A549 treated with Mapracorat at 1 μM for 4 hours (cell line): ENCODE measurements around the gene FOXN4. TPM values are rescaled to one million over a fixed set of nuclear protein-coding genes. Genes with fewer than 3 reads are reported as not detected.

ENCODE experiments used
- total RNA-seq: library from RNA; stranded (reverse); fragments of 200-300 nt; extraction: Qiagen RNA extraction; gene quantifications from 5 replicates; pipeline ENCODE4 v1.2.3, GENCODE V29; 2022

Gene FOXN4, protein sequence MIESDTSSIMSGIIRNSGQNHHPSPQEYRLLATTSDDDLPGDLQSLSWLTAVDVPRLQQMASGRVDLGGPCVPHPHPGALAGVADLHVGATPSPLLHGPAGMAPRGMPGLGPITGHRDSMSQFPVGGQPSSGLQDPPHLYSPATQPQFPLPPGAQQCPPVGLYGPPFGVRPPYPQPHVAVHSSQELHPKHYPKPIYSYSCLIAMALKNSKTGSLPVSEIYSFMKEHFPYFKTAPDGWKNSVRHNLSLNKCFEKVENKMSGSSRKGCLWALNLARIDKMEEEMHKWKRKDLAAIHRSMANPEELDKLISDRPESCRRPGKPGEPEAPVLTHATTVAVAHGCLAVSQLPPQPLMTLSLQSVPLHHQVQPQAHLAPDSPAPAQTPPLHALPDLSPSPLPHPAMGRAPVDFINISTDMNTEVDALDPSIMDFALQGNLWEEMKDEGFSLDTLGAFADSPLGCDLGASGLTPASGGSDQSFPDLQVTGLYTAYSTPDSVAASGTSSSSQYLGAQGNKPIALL
- total RNA-seq: 0.15 to 0.20 TPM in 2 of 5 replicates, not detected in the others

DNA sequence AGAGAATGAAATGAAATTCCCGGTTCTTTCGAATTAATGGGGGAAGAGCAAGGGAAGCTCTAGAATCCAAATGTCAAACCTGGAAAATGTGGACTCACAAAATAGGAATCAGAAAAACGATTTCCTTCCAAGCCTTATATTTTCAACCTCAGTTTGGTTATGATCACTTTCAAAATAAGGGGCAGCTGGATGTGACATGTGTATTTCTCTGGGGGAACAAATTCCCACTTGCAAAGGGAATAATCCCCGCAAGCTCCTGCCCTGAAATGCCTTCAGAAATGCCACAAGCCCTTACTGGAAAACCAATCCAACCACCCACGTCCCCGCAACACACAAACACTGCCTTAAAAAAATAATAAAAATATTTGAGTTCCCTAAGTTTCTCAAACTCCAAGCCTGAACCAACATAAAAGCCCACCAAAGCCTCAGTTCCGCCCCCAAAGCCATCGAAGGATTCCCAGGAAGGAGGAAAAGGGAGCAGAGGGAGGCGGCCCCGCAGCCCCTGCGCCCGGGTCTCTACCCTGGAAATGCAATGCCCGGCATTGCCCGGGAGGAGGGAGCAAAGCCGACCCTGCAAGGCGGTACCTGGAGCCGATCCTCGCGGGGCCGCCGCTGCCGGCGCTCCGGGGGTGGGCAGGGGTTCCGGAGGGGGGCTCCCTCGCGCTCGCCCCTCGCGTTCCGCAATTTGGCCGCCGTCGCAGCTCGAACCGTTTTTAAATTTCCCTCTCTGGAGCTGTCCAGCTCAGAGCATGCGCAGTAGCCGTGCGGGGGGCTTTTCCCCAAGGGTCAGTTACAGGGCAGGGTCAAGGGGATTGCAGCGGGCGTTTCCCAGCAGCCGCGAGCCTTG, at the start of gene FOXN4:
Gene FOXN4 (minus strand): TSS at position 751 of the 847 bp plus-strand sequence. CDS start 963 bp downstream, outside the sequence.

DNA sequence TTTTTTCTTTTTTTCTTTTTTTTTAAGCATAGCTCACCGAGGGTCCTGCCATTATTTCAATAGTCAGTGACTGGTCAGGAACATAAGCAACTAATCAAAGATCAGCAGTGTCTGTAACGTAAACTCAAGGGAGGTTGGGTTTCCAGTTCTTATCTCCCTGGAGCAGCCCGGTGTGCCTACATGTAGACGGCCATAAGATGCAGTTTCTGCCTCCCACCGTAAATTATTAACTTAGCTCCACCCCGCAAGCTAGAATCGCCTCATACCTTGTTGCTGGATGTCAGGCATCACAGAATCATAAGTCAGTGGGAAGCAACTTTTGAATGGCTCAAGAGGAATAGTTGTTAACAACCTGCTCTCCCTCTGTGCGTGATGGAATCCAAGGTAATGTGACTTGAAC, 38.5 kb upstream of the FOXN4 start, which contains the start of gene MYO1H:
Gene MYO1H (plus strand): TSS at position 312 of the 400 bp plus-strand sequence. CDS start 61 bp downstream, at position 373.

Other genes starting within 250 kb of the FOXN4 start
- 44.6 to 49.9 TPM (median 48.3 TPM) in 5 replicates for gene ALKBH2, start 215.8 kb downstream of the FOXN4 start, total RNA-seq
- 84.7 to 90.1 TPM (median 86.5 TPM) in 5 replicates for gene UNG, start 211.7 kb downstream of the FOXN4 start, total RNA-seq
- 8.3 to 11.6 TPM (median 9.2 TPM) in 5 replicates for gene ACACB, start 192.7 kb downstream of the FOXN4 start, total RNA-seq
- not detected in 5 replicates for gene MYO1H, start 38.6 kb upstream of the FOXN4 start, total RNA-seq
- 41.6 to 51.7 TPM (median 45.3 TPM) in 5 replicates for gene KCTD10, start 168.0 kb upstream of the FOXN4 start, total RNA-seq
- 11.4 to 15.0 TPM (median 13.5 TPM) in 5 replicates for gene UBE3B, start 168.3 kb upstream of the FOXN4 start, total RNA-seq